Measurements from ENCODE around the gene GTSE1. TPM values are rescaled to one million over a fixed set of nuclear protein-coding genes. Genes with fewer than 3 reads are reported as not detected.

Gene GTSE1
- total RNA-seq, 1 donor from 2014 or later, result 0.95 TPM

- DNase-seq, result no peak
- intact Hi-C loops (cut with micrococcal nuclease), result no loop called here
- Mint-ChIP-seq H3K4me3 (no peak overlapping the region), H3K27me3 (no peaks in the 10 kb centered on the region), H3K9me3 (no peaks in the 10 kb centered on the region), H3K36me3 (ENCODE audit: low read depth) (peaks cover 22% of the 10 kb centered on the region), H3K27ac (no peak overlapping the region), H3K4me1 (peaks cover 12% of the 10 kb centered on the region)
- TF ChIP-seq CTCF (IDR thresholded peaks at IDR 0.05), result no peak
- ATAC-seq (ENCODE audit: low read depth), result no peak
- CTCF ChIA-PET, result no interaction called here
- POLR2A ChIA-PET, result interaction anchor here (0.7 kb wide), 1 partner anchor 24 kb away, joined by 3 read pairs; no protein-coding TSS in a partner anchor
Observed at GRCh38 chr22:46275455-46276122, 21.1 kb upstream of the GTSE1 start.

- H3K27me3 Mint-ChIP-seq, result no peaks in the 10 kb centered on the region
- ChIA-PET CTCF (no interaction called here), POLR2A (interaction anchor here (0.7 kb wide), 2 partner anchors 25 to 56 kb away, joined by 3 read pairs; no protein-coding TSS in a partner anchor)
- TF ChIP-seq CTCF (IDR thresholded peaks at IDR 0.05), result no peak
- H3K9me3 Mint-ChIP-seq, result no peaks in the 10 kb centered on the region
- DNase-seq (no peak), ATAC-seq (ENCODE audit: low read depth) (no peak)
- H3K4me3 Mint-ChIP-seq, result no peak overlapping the region
- intact Hi-C loops (cut with micrococcal nuclease), result no loop called here
- peaks cover 22% of the 10 kb centered on the region for H3K36me3 Mint-ChIP-seq (ENCODE audit: low read depth)
- peaks cover 21% of the 10 kb centered on the region for H3K4me1 Mint-ChIP-seq
- H3K27ac Mint-ChIP-seq, result no peak overlapping the region
Observed at GRCh38 chr22:46276563-46276962, 20.1 kb upstream of the GTSE1 start.

DNA sequence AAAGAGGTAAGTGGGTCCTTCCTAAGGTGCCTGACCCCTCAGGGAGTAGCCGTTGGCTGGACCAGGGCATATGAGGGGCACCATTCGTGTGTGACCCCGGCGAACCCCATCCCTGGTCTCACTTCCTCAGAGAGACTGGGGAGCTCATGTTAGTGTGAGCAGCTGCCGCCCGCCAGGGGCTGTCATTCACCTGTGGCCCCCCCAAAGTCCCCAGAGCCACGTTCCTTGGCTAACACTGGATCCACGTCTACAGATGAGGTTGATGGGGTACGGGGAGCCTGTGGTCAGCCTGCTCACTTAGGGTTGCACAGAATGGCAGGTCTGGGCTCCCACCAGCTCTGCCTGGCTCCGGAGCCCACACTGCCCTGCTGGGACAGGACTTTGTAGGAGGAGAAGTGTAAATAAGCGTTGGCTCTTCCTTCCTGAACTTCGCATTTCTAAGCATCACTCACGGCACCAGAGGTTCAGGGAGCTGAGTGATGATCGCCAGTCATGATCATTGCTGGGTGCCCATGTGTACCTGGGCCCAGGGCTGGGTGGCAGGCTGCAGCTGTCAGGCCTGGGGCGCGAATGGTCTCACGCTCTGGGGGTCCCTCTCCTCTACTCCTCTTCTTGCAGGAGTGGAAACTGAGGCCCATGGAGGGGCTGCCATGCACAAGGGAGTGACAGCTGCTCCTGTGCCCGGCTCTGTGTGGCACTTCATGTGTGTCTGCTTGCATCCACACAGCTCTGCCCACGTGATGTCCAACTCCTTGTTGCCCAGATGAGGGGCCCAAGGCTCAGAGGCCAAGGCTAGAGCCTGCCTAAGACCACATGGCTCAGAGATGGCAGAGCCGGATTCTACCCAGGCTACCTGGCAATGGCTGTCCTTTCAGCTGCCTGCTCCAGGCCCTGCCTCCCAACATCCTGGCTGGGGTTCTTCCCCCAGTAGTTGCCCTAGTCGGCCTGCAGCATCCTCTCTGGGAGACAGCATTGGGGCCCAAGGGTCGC is 17.7 kb upstream of the GTSE1 start:
- Mint-ChIP-seq H3K27me3 (no peaks in the 10 kb centered on the region), H3K4me3 (no peak overlapping the region), H3K27ac (no peak overlapping the region), H3K9me3 (no peaks in the 10 kb centered on the region), H3K36me3 (ENCODE audit: low read depth) (peaks cover 27% of the 10 kb centered on the region), H3K4me1 (peaks cover 21% of the 10 kb centered on the region)
- TF ChIP-seq CTCF (IDR thresholded peaks at IDR 0.05), result no peak
- intact Hi-C loops (cut with micrococcal nuclease), result no loop called here
- ATAC-seq (ENCODE audit: low read depth) (no peak), DNase-seq (no peak)
- ChIA-PET CTCF (no interaction called here), POLR2A (no interaction called here)

GRCh38 chr22:46280063-46280817 is 16.4 kb upstream of the GTSE1 start:
- ChIA-PET CTCF (interaction anchor here (1.1 kb wide), 1 partner anchor 16 kb away, joined by 4 read pairs; the partner anchor contains the start of gene GTSE1), POLR2A (interaction anchor here (0.9 to 1.1 kb wide), 3 partner anchors 9 to 55 kb away, joined by 3 read pairs; partner anchors contain the start of gene TRMU)
- peaks cover 32% of the 10 kb centered on the region for H3K36me3 Mint-ChIP-seq (ENCODE audit: low read depth)
- no peak for ATAC-seq (ENCODE audit: low read depth)
- H3K9me3 Mint-ChIP-seq, result no peaks in the 10 kb centered on the region
- no peaks in the 10 kb centered on the region for H3K27me3 Mint-ChIP-seq
- DNase-seq, result no peak
- intact Hi-C loops (cut with micrococcal nuclease), result no loop called here
- TF ChIP-seq CTCF (IDR thresholded peaks at IDR 0.05), result no peak
- H3K27ac Mint-ChIP-seq, result no peak overlapping the region
- H3K4me3 Mint-ChIP-seq, result no peak overlapping the region
- peaks cover 21% of the 10 kb centered on the region for H3K4me1 Mint-ChIP-seq

Data from activated B cell treated with CpG ODN at 0.5 μM for 24 hours (primary cell).